HL-60 (cell line): Measurements from ENCODE around the gene CHCHD6.

Experiments
- DNase-seq, 2 experiments: peaks; one replicate each; pipeline ENCODE4 v3.0.0-alpha.2; 2010 to 2020; ENCODE audit warnings: low read depth in 1 of 2, low spot score in 1 of 2
- H3K27ac ChIP-seq: fragments of 250-450 bp; sonication (Bioruptor Pico); replicated peaks from 2 replicates; pipeline ENCODE4 v1.5.1; 2020; ENCODE audit warnings: mild to moderate bottlenecking, moderate library complexity
- H3K27me3 ChIP-seq: fragments of 250-450 bp; sonication (Bioruptor Pico); 2 replicates; pipeline ENCODE4 v1.5.1; 2021; ENCODE audit warnings: mild to moderate bottlenecking, moderate library complexity; ENCODE audit not compliant: insufficient read depth, poor library complexity, severe bottlenecking
- H3K4me3 ChIP-seq: replicated peaks from 2 replicates; pipeline ENCODE4 v1.5.1; 2011; ENCODE audit warnings: mild to moderate bottlenecking, control low read depth, low read length; ENCODE audit not compliant: insufficient read depth
- GABPA ChIP-seq: IDR thresholded peaks from 2 replicates; pipeline ENCODE4 v1.6.1; 2012; ENCODE audit warnings: low read depth
- POLR2AphosphoS5 ChIP-seq: IDR thresholded peaks from 2 replicates; pipeline ENCODE4 v1.6.1; 2012; ENCODE audit warnings: low read depth
- SPI1 ChIP-seq: IDR thresholded peaks from 2 replicates; pipeline ENCODE4 v1.6.1; 2012; ENCODE audit warnings: low read depth, mild to moderate bottlenecking, borderline replicate concordance
- TF ChIP-seq, protein P1 (sequence below): IDR thresholded peaks from one replicate; pipeline ENCODE4 v1.5.1; 2011; ENCODE audit warnings: low read length, control low read depth, inconsistent platforms; ENCODE audit not compliant: insufficient read depth
- TF ChIP-seq, protein P2 (sequence below): IDR thresholded peaks from 2 replicates; pipeline ENCODE4 v1.6.1; 2012; ENCODE audit warnings: low read depth; ENCODE audit not compliant: insufficient replicate concordance

CHCHD6 gene

DNA sequence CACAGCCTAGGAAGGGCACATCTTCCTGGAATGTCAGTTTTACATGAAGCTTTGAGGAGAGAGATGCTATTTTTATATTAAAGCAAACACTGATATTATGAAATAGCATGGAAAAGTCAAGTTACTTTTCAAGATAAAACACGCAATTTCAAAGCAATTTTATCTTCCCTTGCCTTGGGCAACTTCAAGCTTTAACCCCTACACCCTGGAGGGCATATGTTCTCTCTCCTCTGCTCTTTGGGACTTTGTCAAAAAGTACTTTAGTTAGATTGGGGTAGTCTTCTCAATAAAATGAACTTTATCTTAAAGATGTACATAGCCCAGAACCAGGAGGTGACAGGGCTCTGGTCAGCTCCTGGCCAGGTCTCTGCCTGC lies 192.0 kb downstream of the CHCHD6 start:
- no peak overlapping the region for H3K4me3 ChIP-seq
- H3K27me3 ChIP-seq = no peaks in the 10 kb centered on the region
- DNase-seq = no peak
- H3K27ac ChIP-seq = no peak overlapping the region
- TF ChIP-seq GABPA (no peak), SPI1 (no peak), POLR2AphosphoS5 (no peak)
- TF ChIP-seq, protein P1, sequence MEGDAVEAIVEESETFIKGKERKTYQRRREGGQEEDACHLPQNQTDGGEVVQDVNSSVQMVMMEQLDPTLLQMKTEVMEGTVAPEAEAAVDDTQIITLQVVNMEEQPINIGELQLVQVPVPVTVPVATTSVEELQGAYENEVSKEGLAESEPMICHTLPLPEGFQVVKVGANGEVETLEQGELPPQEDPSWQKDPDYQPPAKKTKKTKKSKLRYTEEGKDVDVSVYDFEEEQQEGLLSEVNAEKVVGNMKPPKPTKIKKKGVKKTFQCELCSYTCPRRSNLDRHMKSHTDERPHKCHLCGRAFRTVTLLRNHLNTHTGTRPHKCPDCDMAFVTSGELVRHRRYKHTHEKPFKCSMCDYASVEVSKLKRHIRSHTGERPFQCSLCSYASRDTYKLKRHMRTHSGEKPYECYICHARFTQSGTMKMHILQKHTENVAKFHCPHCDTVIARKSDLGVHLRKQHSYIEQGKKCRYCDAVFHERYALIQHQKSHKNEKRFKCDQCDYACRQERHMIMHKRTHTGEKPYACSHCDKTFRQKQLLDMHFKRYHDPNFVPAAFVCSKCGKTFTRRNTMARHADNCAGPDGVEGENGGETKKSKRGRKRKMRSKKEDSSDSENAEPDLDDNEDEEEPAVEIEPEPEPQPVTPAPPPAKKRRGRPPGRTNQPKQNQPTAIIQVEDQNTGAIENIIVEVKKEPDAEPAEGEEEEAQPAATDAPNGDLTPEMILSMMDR = no peak
- TF ChIP-seq, protein P2, sequence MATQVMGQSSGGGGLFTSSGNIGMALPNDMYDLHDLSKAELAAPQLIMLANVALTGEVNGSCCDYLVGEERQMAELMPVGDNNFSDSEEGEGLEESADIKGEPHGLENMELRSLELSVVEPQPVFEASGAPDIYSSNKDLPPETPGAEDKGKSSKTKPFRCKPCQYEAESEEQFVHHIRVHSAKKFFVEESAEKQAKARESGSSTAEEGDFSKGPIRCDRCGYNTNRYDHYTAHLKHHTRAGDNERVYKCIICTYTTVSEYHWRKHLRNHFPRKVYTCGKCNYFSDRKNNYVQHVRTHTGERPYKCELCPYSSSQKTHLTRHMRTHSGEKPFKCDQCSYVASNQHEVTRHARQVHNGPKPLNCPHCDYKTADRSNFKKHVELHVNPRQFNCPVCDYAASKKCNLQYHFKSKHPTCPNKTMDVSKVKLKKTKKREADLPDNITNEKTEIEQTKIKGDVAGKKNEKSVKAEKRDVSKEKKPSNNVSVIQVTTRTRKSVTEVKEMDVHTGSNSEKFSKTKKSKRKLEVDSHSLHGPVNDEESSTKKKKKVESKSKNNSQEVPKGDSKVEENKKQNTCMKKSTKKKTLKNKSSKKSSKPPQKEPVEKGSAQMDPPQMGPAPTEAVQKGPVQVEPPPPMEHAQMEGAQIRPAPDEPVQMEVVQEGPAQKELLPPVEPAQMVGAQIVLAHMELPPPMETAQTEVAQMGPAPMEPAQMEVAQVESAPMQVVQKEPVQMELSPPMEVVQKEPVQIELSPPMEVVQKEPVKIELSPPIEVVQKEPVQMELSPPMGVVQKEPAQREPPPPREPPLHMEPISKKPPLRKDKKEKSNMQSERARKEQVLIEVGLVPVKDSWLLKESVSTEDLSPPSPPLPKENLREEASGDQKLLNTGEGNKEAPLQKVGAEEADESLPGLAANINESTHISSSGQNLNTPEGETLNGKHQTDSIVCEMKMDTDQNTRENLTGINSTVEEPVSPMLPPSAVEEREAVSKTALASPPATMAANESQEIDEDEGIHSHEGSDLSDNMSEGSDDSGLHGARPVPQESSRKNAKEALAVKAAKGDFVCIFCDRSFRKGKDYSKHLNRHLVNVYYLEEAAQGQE = no peak

DNA sequence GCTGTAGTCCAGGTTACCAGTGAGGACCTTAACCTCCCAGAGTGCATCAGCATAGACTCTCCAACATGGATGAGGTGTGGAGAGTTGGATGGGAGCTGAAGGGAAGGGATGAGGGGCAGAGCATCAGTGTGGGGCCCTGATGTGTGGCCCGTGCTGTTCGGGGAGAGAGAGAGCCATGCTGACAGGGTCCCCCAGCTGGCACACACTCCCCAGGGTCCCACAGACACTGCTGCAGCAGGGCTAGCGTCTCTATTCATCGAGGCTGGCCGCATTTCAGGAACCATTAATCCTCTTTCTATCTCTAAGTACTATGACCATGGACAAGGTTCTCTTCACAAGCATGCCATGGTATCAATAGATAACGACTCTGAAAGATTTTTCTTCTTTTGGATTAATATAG lies 192.9 kb downstream of the CHCHD6 start:
- DNase-seq = no peak
- Histone ChIP-seq H3K27ac (no peak overlapping the region), H3K27me3 (no peaks in the 10 kb centered on the region), H3K4me3 (no peak overlapping the region)
- TF ChIP-seq POLR2AphosphoS5 = no peak
- TF ChIP-seq, protein P2 = no peak
- no peak for TF ChIP-seq GABPA
- no peak for TF ChIP-seq SPI1
- TF ChIP-seq, protein P1 = no peak

DNA sequence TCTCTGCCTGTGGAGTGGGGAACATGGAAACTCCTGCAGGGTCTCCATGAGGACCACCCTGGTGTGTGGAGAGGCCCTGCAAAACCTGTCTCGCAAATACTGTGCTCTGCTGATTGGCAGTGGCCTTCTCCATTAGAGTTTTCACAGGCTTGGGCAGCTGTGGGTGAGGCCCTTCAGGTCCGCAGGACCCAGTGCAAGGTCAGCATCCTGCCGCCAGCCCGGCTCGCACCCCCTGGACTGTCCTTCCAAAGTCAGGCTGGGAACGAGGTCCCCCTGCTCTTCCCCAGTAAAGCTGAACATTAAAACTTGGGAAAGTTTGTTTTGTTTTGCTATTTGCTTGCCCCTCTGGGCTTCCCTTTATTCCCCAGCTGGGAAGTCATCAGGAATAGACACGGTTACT lies 193.9 kb downstream of the CHCHD6 start:
- no peak for DNase-seq
- H3K27ac ChIP-seq = no peak overlapping the region
- TF ChIP-seq, protein P1 = no peak
- TF ChIP-seq POLR2AphosphoS5 (no peak), SPI1 (no peak), GABPA (no peak)
- TF ChIP-seq, protein P2 = no peak
- H3K4me3 ChIP-seq = no peak overlapping the region
- H3K27me3 ChIP-seq = no peaks in the 10 kb centered on the region
